ENCODE measurements around the gene ASL.
"Not testable (repeated sequence)": the region's sequence is repeated elsewhere in the genome, so short reads cannot be mapped to it uniquely, and the experiment has no call there.

Gene ASL

GRCh38 chr7:66060796-66061195, 14.8 kb upstream of the ASL start:
- Histone ChIP-seq H4K12ac (ENCODE audit: low read depth, low read length) (no peak overlapping the region), H3K9ac (ENCODE audit: low read length) (no peak overlapping the region)
- WGBS (ENCODE audit: extremely low coverage, insufficient coverage, insufficient read length): no CpG with 5 or more reads among the region's 1 CpG

GRCh38 chr7:66069732-66070131, 5.9 kb upstream of the ASL start:
- H4K8ac ChIP-seq (ENCODE audit: low read depth, low read length): no peak overlapping the region

More at GRCh38 chr7:66060796-66061195, 14.8 kb upstream of the ASL start:
- Histone ChIP-seq H4K91ac (ENCODE audit: low read depth, low read length) (no peak overlapping the region), H2BK120ac (ENCODE audit: insufficient read depth, low read length, poor library complexity) (no peak overlapping the region), H2BK5ac (ENCODE audit: low read depth, low read length, poor library complexity) (no peak overlapping the region), H3K4me2 (ENCODE audit: low read length) (no peak overlapping the region), H2AK5ac (ENCODE audit: low read length) (no peak overlapping the region), H3K4ac (ENCODE audit: low read depth, low read length) (no peak overlapping the region), H3K4me1 (ENCODE audit: control insufficient read depth in 1 of 2, insufficient read depth in 2 of 2, low read length in 2 of 2) (no peaks in the 10 kb centered on the region), H4K8ac (ENCODE audit: low read depth, low read length) (no peak overlapping the region), H3K36me3 (ENCODE audit: control insufficient read depth in 1 of 2, insufficient read depth in 2 of 2, low read length in 2 of 2) (no peaks in the 10 kb centered on the region), H2BK12ac (ENCODE audit: low read length) (no peak overlapping the region), H2AFZ (ENCODE audit: insufficient read depth, low read length, poor library complexity) (no peak overlapping the region), H3K27ac (ENCODE audit: low read depth, low read length) (no peak overlapping the region), H3K79me1 (ENCODE audit: low read length) (no peaks in the 10 kb centered on the region), H3K79me2 (ENCODE audit: control insufficient read depth, insufficient read depth, low read length, poor library complexity) (no peaks in the 10 kb centered on the region), H3K4me3 (ENCODE audit: low read depth, low read length) (no peak overlapping the region), H3K9me3 (ENCODE audit: insufficient read depth, low read depth, low read length) (no peaks in the 10 kb centered on the region), H3K23ac (ENCODE audit: low read length) (no peak overlapping the region), H3K18ac (ENCODE audit: low read length) (no peak overlapping the region), H3K27me3 (ENCODE audit: insufficient read depth, low read length) (no peaks in the 10 kb centered on the region), H3K14ac (ENCODE audit: low read length) (no peak overlapping the region)
- no peak for DNase-seq

GRCh38 chr7:66070222-66070621, 5.4 kb upstream of the ASL start:
- no peak overlapping the region for H3K18ac ChIP-seq (ENCODE audit: low read length)
- H2AFZ ChIP-seq (ENCODE audit: insufficient read depth, low read length, poor library complexity): no peak overlapping the region
- H4K91ac ChIP-seq (ENCODE audit: low read depth, low read length): no peak overlapping the region
- H3K4me1 ChIP-seq (ENCODE audit: control insufficient read depth in 1 of 2, insufficient read depth in 2 of 2, low read length in 2 of 2): no peaks in the 10 kb centered on the region
- no peak overlapping the region for H4K12ac ChIP-seq (ENCODE audit: low read depth, low read length)
- H3K4me3 ChIP-seq (ENCODE audit: low read depth, low read length): no peak overlapping the region
- H3K36me3 ChIP-seq (ENCODE audit: control insufficient read depth in 1 of 2, insufficient read depth in 2 of 2, low read length in 2 of 2): no peaks in the 10 kb centered on the region
- no peak overlapping the region for H2BK5ac ChIP-seq (ENCODE audit: low read depth, low read length, poor library complexity)
- DNase-seq: no peak
- H3K23ac ChIP-seq (ENCODE audit: low read length): no peak overlapping the region
- peaks cover under 1% of the 10 kb centered on the region for H3K79me1 ChIP-seq (ENCODE audit: low read length)
- no peaks in the 10 kb centered on the region for H3K27me3 ChIP-seq (ENCODE audit: insufficient read depth, low read length)
- no CpG with 5 or more reads among the region's 1 CpG for WGBS (ENCODE audit: extremely low coverage, insufficient coverage, insufficient read length)
- no peak overlapping the region for H3K4me2 ChIP-seq (ENCODE audit: low read length)
- H3K27ac ChIP-seq (ENCODE audit: low read depth, low read length): no peak overlapping the region
- no peak overlapping the region for H2AK5ac ChIP-seq (ENCODE audit: low read length)
- no peak overlapping the region for H3K4ac ChIP-seq (ENCODE audit: low read depth, low read length)
- no peak overlapping the region for H2BK12ac ChIP-seq (ENCODE audit: low read length)
- no peaks in the 10 kb centered on the region for H3K79me2 ChIP-seq (ENCODE audit: control insufficient read depth, insufficient read depth, low read length, poor library complexity)
- no peak overlapping the region for H3K9ac ChIP-seq (ENCODE audit: low read length)
- no peak overlapping the region for H2BK120ac ChIP-seq (ENCODE audit: insufficient read depth, low read length, poor library complexity)
- no peak overlapping the region for H4K8ac ChIP-seq (ENCODE audit: low read depth, low read length)
- no peaks in the 10 kb centered on the region for H3K9me3 ChIP-seq (ENCODE audit: insufficient read depth, low read depth, low read length)
- H3K14ac ChIP-seq (ENCODE audit: low read length): no peak overlapping the region

More at GRCh38 chr7:66069732-66070131, 5.9 kb upstream of the ASL start:
- Histone ChIP-seq H3K79me2 (ENCODE audit: control insufficient read depth, insufficient read depth, low read length, poor library complexity) (no peaks in the 10 kb centered on the region), H3K4ac (ENCODE audit: low read depth, low read length) (no peak overlapping the region), H2BK12ac (ENCODE audit: low read length) (no peak overlapping the region), H2BK5ac (ENCODE audit: low read depth, low read length, poor library complexity) (no peak overlapping the region), H3K36me3 (ENCODE audit: control insufficient read depth in 1 of 2, insufficient read depth in 2 of 2, low read length in 2 of 2) (no peaks in the 10 kb centered on the region), H3K18ac (ENCODE audit: low read length) (no peak overlapping the region), H4K12ac (ENCODE audit: low read depth, low read length) (no peak overlapping the region), H3K4me3 (ENCODE audit: low read depth, low read length) (no peak overlapping the region), H2BK120ac (ENCODE audit: insufficient read depth, low read length, poor library complexity) (no peak overlapping the region), H3K9ac (ENCODE audit: low read length) (no peak overlapping the region), H3K27me3 (ENCODE audit: insufficient read depth, low read length) (no peaks in the 10 kb centered on the region), H3K14ac (ENCODE audit: low read length) (no peak overlapping the region), H3K9me3 (ENCODE audit: insufficient read depth, low read depth, low read length) (no peaks in the 10 kb centered on the region), H3K4me2 (ENCODE audit: low read length) (no peak overlapping the region), H3K79me1 (ENCODE audit: low read length) (no peaks in the 10 kb centered on the region), H3K27ac (ENCODE audit: low read depth, low read length) (no peak overlapping the region), H4K91ac (ENCODE audit: low read depth, low read length) (no peak overlapping the region), H2AFZ (ENCODE audit: insufficient read depth, low read length, poor library complexity) (no peak overlapping the region), H3K4me1 (ENCODE audit: control insufficient read depth in 1 of 2, insufficient read depth in 2 of 2, low read length in 2 of 2) (no peaks in the 10 kb centered on the region), H2AK5ac (ENCODE audit: low read length) (no peak overlapping the region), H3K23ac (ENCODE audit: low read length) (no peak overlapping the region)
- WGBS (ENCODE audit: extremely low coverage, insufficient coverage, insufficient read length): no CpG with 5 or more reads among the region's 4 CpGs
- no peak for DNase-seq

- not testable (repeated sequence) for H4K91ac ChIP-seq (ENCODE audit: low read depth, low read length); H2AFZ ChIP-seq (ENCODE audit: insufficient read depth, low read length, poor library complexity); H2BK12ac ChIP-seq (ENCODE audit: low read length); H2BK120ac ChIP-seq (ENCODE audit: insufficient read depth, low read length, poor library complexity); H2BK5ac ChIP-seq (ENCODE audit: low read depth, low read length, poor library complexity); H3K4ac ChIP-seq (ENCODE audit: low read depth, low read length); H3K36me3 ChIP-seq (ENCODE audit: control insufficient read depth in 1 of 2, insufficient read depth in 2 of 2, low read length in 2 of 2); H3K9ac ChIP-seq (ENCODE audit: low read length); H3K4me1 ChIP-seq (ENCODE audit: control insufficient read depth in 1 of 2, insufficient read depth in 2 of 2, low read length in 2 of 2); H3K9me3 ChIP-seq (ENCODE audit: insufficient read depth, low read depth, low read length); H2AK5ac ChIP-seq (ENCODE audit: low read length); H3K27ac ChIP-seq (ENCODE audit: low read depth, low read length); H3K23ac ChIP-seq (ENCODE audit: low read length); H3K18ac ChIP-seq (ENCODE audit: low read length); H3K27me3 ChIP-seq (ENCODE audit: insufficient read depth, low read length); H4K12ac ChIP-seq (ENCODE audit: low read depth, low read length); H3K14ac ChIP-seq (ENCODE audit: low read length); H4K8ac ChIP-seq (ENCODE audit: low read depth, low read length); H3K4me2 ChIP-seq (ENCODE audit: low read length); H3K79me2 ChIP-seq (ENCODE audit: control insufficient read depth, insufficient read depth, low read length, poor library complexity); H3K79me1 ChIP-seq (ENCODE audit: low read length); H3K4me3 ChIP-seq (ENCODE audit: low read depth, low read length); DNase-seq
- WGBS (ENCODE audit: extremely low coverage, insufficient coverage, insufficient read length): no CpG with 5 or more reads among the region's 7 CpGs
Measured at GRCh38 chr7:66072208-66072607, 3.4 kb upstream of the ASL start.
